Measurements from ENCODE around the gene GATAD2B.

GATAD2B gene

GRCh38 chr1:153880024-153880423, 42.7 kb downstream of the GATAD2B start:
- Histone ChIP-seq H3K27ac (replicated peaks) (no peak overlapping the region), H3K4me3 (replicated peaks; ENCODE audit: insufficient read depth, low read length) (no peak overlapping the region), H3K27me3 (ENCODE audit: insufficient read depth, poor library complexity, severe bottlenecking) (no peaks in the 10 kb centered on the region)
- TF ChIP-seq POLR2AphosphoS5 (IDR thresholded peaks at IDR 0.05; ENCODE audit: low read depth), result no peak
- TF ChIP-seq, protein P1, sequence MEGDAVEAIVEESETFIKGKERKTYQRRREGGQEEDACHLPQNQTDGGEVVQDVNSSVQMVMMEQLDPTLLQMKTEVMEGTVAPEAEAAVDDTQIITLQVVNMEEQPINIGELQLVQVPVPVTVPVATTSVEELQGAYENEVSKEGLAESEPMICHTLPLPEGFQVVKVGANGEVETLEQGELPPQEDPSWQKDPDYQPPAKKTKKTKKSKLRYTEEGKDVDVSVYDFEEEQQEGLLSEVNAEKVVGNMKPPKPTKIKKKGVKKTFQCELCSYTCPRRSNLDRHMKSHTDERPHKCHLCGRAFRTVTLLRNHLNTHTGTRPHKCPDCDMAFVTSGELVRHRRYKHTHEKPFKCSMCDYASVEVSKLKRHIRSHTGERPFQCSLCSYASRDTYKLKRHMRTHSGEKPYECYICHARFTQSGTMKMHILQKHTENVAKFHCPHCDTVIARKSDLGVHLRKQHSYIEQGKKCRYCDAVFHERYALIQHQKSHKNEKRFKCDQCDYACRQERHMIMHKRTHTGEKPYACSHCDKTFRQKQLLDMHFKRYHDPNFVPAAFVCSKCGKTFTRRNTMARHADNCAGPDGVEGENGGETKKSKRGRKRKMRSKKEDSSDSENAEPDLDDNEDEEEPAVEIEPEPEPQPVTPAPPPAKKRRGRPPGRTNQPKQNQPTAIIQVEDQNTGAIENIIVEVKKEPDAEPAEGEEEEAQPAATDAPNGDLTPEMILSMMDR (IDR thresholded peaks at IDR 0.05; ENCODE audit: insufficient read depth, low read length), result no peak
- TF ChIP-seq SPI1 (IDR thresholded peaks at IDR 0.05; ENCODE audit: borderline replicate concordance, low read depth), result no peak
- TF ChIP-seq GABPA (IDR thresholded peaks at IDR 0.05; ENCODE audit: low read depth), result no peak
- TF ChIP-seq, protein P2, sequence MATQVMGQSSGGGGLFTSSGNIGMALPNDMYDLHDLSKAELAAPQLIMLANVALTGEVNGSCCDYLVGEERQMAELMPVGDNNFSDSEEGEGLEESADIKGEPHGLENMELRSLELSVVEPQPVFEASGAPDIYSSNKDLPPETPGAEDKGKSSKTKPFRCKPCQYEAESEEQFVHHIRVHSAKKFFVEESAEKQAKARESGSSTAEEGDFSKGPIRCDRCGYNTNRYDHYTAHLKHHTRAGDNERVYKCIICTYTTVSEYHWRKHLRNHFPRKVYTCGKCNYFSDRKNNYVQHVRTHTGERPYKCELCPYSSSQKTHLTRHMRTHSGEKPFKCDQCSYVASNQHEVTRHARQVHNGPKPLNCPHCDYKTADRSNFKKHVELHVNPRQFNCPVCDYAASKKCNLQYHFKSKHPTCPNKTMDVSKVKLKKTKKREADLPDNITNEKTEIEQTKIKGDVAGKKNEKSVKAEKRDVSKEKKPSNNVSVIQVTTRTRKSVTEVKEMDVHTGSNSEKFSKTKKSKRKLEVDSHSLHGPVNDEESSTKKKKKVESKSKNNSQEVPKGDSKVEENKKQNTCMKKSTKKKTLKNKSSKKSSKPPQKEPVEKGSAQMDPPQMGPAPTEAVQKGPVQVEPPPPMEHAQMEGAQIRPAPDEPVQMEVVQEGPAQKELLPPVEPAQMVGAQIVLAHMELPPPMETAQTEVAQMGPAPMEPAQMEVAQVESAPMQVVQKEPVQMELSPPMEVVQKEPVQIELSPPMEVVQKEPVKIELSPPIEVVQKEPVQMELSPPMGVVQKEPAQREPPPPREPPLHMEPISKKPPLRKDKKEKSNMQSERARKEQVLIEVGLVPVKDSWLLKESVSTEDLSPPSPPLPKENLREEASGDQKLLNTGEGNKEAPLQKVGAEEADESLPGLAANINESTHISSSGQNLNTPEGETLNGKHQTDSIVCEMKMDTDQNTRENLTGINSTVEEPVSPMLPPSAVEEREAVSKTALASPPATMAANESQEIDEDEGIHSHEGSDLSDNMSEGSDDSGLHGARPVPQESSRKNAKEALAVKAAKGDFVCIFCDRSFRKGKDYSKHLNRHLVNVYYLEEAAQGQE (IDR thresholded peaks at IDR 0.05; ENCODE audit: insufficient replicate concordance, low read depth), result no peak
- no peak for DNase-seq (ENCODE audit: low read depth in 1 of 2, low spot score in 1 of 2)

DNA sequence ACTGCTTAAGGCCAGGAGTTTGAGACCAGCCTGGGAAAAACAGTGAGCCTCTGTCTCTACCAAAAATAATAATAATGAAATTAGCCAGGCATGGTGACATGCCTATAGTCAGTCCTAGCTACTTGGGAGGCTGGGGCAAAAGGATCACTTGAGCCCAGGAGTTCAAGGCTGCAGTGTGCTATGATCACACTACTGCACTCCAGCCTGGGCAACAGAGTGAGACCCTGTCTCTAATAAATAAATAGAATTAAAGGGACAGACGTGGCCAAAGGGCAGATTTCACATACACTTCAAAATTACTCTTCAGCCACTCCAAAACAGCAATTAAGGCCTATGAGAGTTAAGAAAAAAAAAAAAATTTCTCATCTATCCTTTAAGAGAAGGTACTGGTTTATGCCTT, 45.7 kb downstream of the GATAD2B start:
- DNase-seq (ENCODE audit: low read depth in 1 of 2, low spot score in 1 of 2), result no peak
- H3K27me3 ChIP-seq (ENCODE audit: insufficient read depth, poor library complexity, severe bottlenecking), result no peaks in the 10 kb centered on the region
- TF ChIP-seq, protein P2 (IDR thresholded peaks at IDR 0.05; ENCODE audit: insufficient replicate concordance, low read depth), result no peak
- TF ChIP-seq, protein P1 (IDR thresholded peaks at IDR 0.05; ENCODE audit: insufficient read depth, low read length), result no peak
- no peak for TF ChIP-seq GABPA (IDR thresholded peaks at IDR 0.05; ENCODE audit: low read depth)
- TF ChIP-seq SPI1 (IDR thresholded peaks at IDR 0.05; ENCODE audit: borderline replicate concordance, low read depth), result no peak
- TF ChIP-seq POLR2AphosphoS5 (IDR thresholded peaks at IDR 0.05; ENCODE audit: low read depth), result no peak
- H3K4me3 ChIP-seq (replicated peaks; ENCODE audit: insufficient read depth, low read length), result no peak overlapping the region
- no peak overlapping the region for H3K27ac ChIP-seq (replicated peaks)

DNA sequence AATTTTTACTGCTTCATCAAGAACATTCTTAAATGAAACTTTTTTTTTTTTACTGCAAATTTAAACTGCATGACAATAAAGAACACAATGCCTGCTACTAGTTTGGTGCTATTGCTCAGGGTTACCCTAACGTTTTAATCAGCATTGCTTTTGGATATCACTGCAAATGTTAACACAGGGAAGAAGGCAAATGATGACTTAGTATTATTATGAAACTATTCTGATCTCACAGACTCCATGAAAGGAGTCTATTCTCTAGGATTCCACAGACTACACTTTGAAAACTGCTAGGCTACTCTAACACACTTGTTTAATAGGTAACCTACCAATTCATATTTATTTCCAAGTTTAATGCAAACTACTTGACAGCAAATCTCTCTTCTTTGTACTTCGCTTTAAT, 49.8 kb downstream of the GATAD2B start:
- H3K27me3 ChIP-seq (ENCODE audit: insufficient read depth, poor library complexity, severe bottlenecking), result no peaks in the 10 kb centered on the region
- H3K4me3 ChIP-seq (replicated peaks; ENCODE audit: insufficient read depth, low read length), result no peak overlapping the region
- no peak for TF ChIP-seq SPI1 (IDR thresholded peaks at IDR 0.05; ENCODE audit: borderline replicate concordance, low read depth)
- TF ChIP-seq, protein P2 (IDR thresholded peaks at IDR 0.05; ENCODE audit: insufficient replicate concordance, low read depth), result no peak
- no peak for DNase-seq (ENCODE audit: low read depth in 1 of 2, low spot score in 1 of 2)
- H3K27ac ChIP-seq (replicated peaks), result no peak overlapping the region

GRCh38 chr1:153872331-153872730, 50.4 kb downstream of the GATAD2B start:
- H3K4me3 ChIP-seq (replicated peaks; ENCODE audit: insufficient read depth, low read length), result no peak overlapping the region

More at GRCh38 chr1:153872331-153872730, 50.4 kb downstream of the GATAD2B start:
- TF ChIP-seq, protein P2 (IDR thresholded peaks at IDR 0.05; ENCODE audit: insufficient replicate concordance, low read depth), result no peak
- TF ChIP-seq POLR2AphosphoS5 (IDR thresholded peaks at IDR 0.05; ENCODE audit: low read depth) (no peak), GABPA (IDR thresholded peaks at IDR 0.05; ENCODE audit: low read depth) (no peak), SPI1 (IDR thresholded peaks at IDR 0.05; ENCODE audit: borderline replicate concordance, low read depth) (no peak)
- TF ChIP-seq, protein P1 (IDR thresholded peaks at IDR 0.05; ENCODE audit: insufficient read depth, low read length), result no peak
- H3K27me3 ChIP-seq (ENCODE audit: insufficient read depth, poor library complexity, severe bottlenecking), result no peaks in the 10 kb centered on the region
- no peak overlapping the region for H3K27ac ChIP-seq (replicated peaks)
- no peak for DNase-seq (ENCODE audit: low read depth in 1 of 2, low spot score in 1 of 2)
